ENCODE results near the gene VEGFB. TPM values are rescaled to one million over a fixed set of nuclear protein-coding genes. Genes with fewer than 3 reads are reported as not detected.
"Not testable (repeated sequence)": the region's sequence is repeated elsewhere in the genome, so short reads cannot be mapped to it uniquely, and the experiment has no call there.

Gene VEGFB
- total RNA-seq, 1 donor = 37.6 TPM

GRCh38 chr11:64245401-64245796, 11.0 kb downstream of the VEGFB start:
- no peaks in the 10 kb centered on the region for H3K9me3 ChIP-seq (ENCODE audit: low read depth, low read length)
- peaks cover 42% of the 10 kb centered on the region for H3K79me2 ChIP-seq (ENCODE audit: insufficient read depth, low read length)
- H3K4me1 ChIP-seq (ENCODE audit: insufficient read depth, low read length) = peaks cover 29% of the 10 kb centered on the region
- peaks cover 8% of the 10 kb centered on the region for H4K20me1 ChIP-seq (ENCODE audit: insufficient read depth, low read length)
- peak overlapping the region; percentile 97 for H3K4me3 ChIP-seq (ENCODE audit: insufficient read depth, low read length)
- H3K4me2 ChIP-seq (ENCODE audit: insufficient read depth, low read length) = peak overlapping the region; percentile 91
- no peaks in the 10 kb centered on the region for H3K27me3 ChIP-seq (ENCODE audit: insufficient read depth, low read length)
- H2AFZ ChIP-seq (ENCODE audit: low read length) = no peak overlapping the region
- peak overlapping the region; percentile 85 for H3K27ac ChIP-seq (ENCODE audit: low read depth, low read length)
- H3K36me3 ChIP-seq (ENCODE audit: insufficient read depth, low read length) = peaks cover 15% of the 10 kb centered on the region
- TF ChIP-seq, protein P1, sequence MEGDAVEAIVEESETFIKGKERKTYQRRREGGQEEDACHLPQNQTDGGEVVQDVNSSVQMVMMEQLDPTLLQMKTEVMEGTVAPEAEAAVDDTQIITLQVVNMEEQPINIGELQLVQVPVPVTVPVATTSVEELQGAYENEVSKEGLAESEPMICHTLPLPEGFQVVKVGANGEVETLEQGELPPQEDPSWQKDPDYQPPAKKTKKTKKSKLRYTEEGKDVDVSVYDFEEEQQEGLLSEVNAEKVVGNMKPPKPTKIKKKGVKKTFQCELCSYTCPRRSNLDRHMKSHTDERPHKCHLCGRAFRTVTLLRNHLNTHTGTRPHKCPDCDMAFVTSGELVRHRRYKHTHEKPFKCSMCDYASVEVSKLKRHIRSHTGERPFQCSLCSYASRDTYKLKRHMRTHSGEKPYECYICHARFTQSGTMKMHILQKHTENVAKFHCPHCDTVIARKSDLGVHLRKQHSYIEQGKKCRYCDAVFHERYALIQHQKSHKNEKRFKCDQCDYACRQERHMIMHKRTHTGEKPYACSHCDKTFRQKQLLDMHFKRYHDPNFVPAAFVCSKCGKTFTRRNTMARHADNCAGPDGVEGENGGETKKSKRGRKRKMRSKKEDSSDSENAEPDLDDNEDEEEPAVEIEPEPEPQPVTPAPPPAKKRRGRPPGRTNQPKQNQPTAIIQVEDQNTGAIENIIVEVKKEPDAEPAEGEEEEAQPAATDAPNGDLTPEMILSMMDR (IDR thresholded peaks at IDR 0.05; ENCODE audit: extremely low read depth, low read depth, low read length) = no peak
- DNase-seq (ENCODE audit: insufficient read length, low spot score, missing footprints) = peak; percentile 94

GRCh38 chr11:64245797-64246620, 11.6 kb downstream of the VEGFB start:
- Histone ChIP-seq H4K20me1 (ENCODE audit: insufficient read depth, low read length) (peaks cover 8% of the 10 kb centered on the region), H3K4me3 (ENCODE audit: insufficient read depth, low read length) (peak overlapping the region; percentile 97), H3K36me3 (ENCODE audit: insufficient read depth, low read length) (peaks cover 15% of the 10 kb centered on the region), H3K27me3 (ENCODE audit: insufficient read depth, low read length) (no peaks in the 10 kb centered on the region), H3K27ac (ENCODE audit: low read depth, low read length) (peak overlapping the region; percentile 85), H3K9me3 (ENCODE audit: low read depth, low read length) (no peaks in the 10 kb centered on the region), H3K4me1 (ENCODE audit: insufficient read depth, low read length) (peaks cover 30% of the 10 kb centered on the region), H3K79me2 (ENCODE audit: insufficient read depth, low read length) (peaks cover 42% of the 10 kb centered on the region), H3K4me2 (ENCODE audit: insufficient read depth, low read length) (peak overlapping the region; percentile 91), H2AFZ (ENCODE audit: low read length) (peak overlapping the region; percentile 15)
- TF ChIP-seq, protein P1 (IDR thresholded peaks at IDR 0.05; ENCODE audit: extremely low read depth, low read depth, low read length) = no peak
- peak; percentile 100 for DNase-seq (ENCODE audit: insufficient read length, low spot score, missing footprints)

- Histone ChIP-seq H3K4me3 (ENCODE audit: insufficient read depth, low read length) (peak overlapping the region; percentile 97), H3K36me3 (ENCODE audit: insufficient read depth, low read length) (peaks cover 15% of the 10 kb centered on the region), H3K4me1 (ENCODE audit: insufficient read depth, low read length) (peaks cover 30% of the 10 kb centered on the region), H3K79me2 (ENCODE audit: insufficient read depth, low read length) (peaks cover 42% of the 10 kb centered on the region)
- H3K4me2 ChIP-seq (ENCODE audit: insufficient read depth, low read length); H4K20me1 ChIP-seq (ENCODE audit: insufficient read depth, low read length); H3K27ac ChIP-seq (ENCODE audit: low read depth, low read length); H3K9me3 ChIP-seq (ENCODE audit: low read depth, low read length); DNase-seq (ENCODE audit: insufficient read length, low spot score, missing footprints); H3K27me3 ChIP-seq (ENCODE audit: insufficient read depth, low read length); H2AFZ ChIP-seq (ENCODE audit: low read length): not testable (repeated sequence)
Observed at GRCh38 chr11:64246621-64246870, 12.2 kb downstream of the VEGFB start.

DNA sequence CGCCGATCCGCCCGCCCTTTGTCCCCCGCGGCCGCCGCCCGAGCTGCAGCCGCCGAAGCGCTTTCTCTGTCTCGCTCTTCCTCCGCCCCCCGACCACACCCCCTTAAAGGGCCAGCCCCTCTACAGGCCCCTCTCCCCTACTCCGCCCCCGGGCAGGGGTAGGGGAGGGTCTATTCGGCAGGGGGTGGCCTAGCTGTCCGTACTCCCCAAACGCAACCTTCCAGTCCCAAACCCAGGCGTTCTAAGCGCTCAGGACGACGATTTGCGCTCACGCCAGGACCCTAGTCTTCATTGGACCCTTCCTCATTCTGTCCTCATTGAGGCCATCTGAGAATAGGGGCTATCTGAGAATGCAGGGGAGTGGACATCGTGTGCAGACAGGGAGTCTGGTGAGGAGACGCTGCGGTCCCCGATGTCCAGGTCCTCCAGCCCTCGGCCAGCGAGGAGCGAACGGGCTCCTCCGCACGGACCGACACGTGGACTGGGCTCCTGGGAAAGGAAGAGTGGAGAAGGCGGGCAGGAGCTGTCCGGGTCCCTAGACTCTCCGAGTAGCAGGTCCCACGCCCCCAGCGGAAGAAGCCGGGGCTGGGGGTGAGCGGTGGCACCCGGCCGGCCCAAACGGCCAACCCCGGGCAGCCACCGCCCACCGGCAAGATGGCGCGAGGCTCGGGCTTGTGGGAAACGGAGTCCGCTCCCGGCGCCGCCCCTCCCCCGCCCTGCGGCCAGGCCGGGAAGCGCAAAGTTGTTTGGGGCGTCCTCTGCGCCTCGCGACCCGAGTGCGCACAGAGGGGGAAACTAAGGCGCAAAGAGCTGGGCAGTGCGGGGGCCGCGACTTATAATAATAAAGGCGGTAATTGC, 12.7 kb downstream of the VEGFB start, which contains the start of gene PPP1R14B:
Gene PPP1R14B (minus strand): TSS at position 73 of the 858 bp plus-strand sequence. CDS start 270 bp downstream, outside the sequence.
- H3K4me2 ChIP-seq (ENCODE audit: insufficient read depth, low read length) = peak within 1 kb of the TSS; percentile 93
- peak within 1 kb of the TSS; percentile 97 for H3K4me3 ChIP-seq (ENCODE audit: insufficient read depth, low read length)
- H3K27me3 ChIP-seq (ENCODE audit: insufficient read depth, low read length) = no peaks in the 10 kb centered on the region
- no peaks in the 10 kb centered on the region for H3K9me3 ChIP-seq (ENCODE audit: low read depth, low read length)
- peak within 1 kb of the TSS; percentile 85 for H3K27ac ChIP-seq (ENCODE audit: low read depth, low read length)
- H3K36me3 ChIP-seq (ENCODE audit: insufficient read depth, low read length) = peaks cover 15% of the 10 kb centered on the region
- peaks cover 29% of the 10 kb centered on the region for H3K4me1 ChIP-seq (ENCODE audit: insufficient read depth, low read length)
- DNase-seq (ENCODE audit: insufficient read length, low spot score, missing footprints) = peak; percentile 100
- peaks cover 42% of the 10 kb centered on the region for H3K79me2 ChIP-seq (ENCODE audit: insufficient read depth, low read length)
- peaks cover 8% of the 10 kb centered on the region for H4K20me1 ChIP-seq (ENCODE audit: insufficient read depth, low read length)
- peak within 1 kb of the TSS; percentile 75 for H2AFZ ChIP-seq (ENCODE audit: low read length)
- TF ChIP-seq, protein P1 (IDR thresholded peaks at IDR 0.05; ENCODE audit: extremely low read depth, low read depth, low read length) = no peak
